Kidney (tissue), 14 donors: ENCODE data around the gene DEPDC5. TPM values are rescaled to one million over a fixed set of nuclear protein-coding genes. Genes with fewer than 3 reads are reported as not detected.

Experiments used
- DNase-seq, 5 donors: peaks; one replicate each; pipeline ENCODE4 v3.0.0-alpha.2; 2013 to 2020
- FAIRE-seq: peaks from 2 replicates; lab custom pipeline; 2012; peaks lifted over from hg19 to GRCh38; lab: Jason Lieb, UNC
- H3K27ac ChIP-seq, 2 donors: one replicate each; pipeline ENCODE4 v1.7.0; 2013; ENCODE audit warnings: low read depth in 2 of 2, low read length in 2 of 2, inconsistent platforms in 1 of 2
- H3K27me3 ChIP-seq: one replicate; pipeline ENCODE4 v1.7.1; 2013; ENCODE audit warnings: low read length, inconsistent platforms; ENCODE audit not compliant: control insufficient read depth, insufficient read depth
- H3K36me3 ChIP-seq, 3 donors: one replicate each; pipeline versions ENCODE4 v1.7.0 to v1.7.1; 2013; ENCODE audit warnings: low read length in 3 of 3, control low read depth in 1 of 3, inconsistent platforms in 1 of 3; ENCODE audit not compliant: insufficient read depth in 3 of 3, control insufficient read depth in 2 of 3
- H3K4me1 ChIP-seq, 3 donors: one replicate each; pipeline versions ENCODE4 v1.7.0 to v1.7.1; 2013; ENCODE audit warnings: low read length in 3 of 3, inconsistent platforms in 1 of 3, low read depth in 1 of 3; ENCODE audit not compliant: control insufficient read depth in 2 of 3, insufficient read depth in 2 of 3
- H3K4me3 ChIP-seq, 3 donors: one replicate each; pipeline versions ENCODE4 v1.7.0 to v1.8.1; 2013; ENCODE audit warnings: low read length in 3 of 3, control low read depth in 1 of 3, inconsistent platforms in 1 of 3
- H3K9ac ChIP-seq, 3 donors: one replicate each; pipeline versions ENCODE4 v1.7.0 to v1.7.1; 2013; ENCODE audit warnings: low read length in 3 of 3, control low read depth in 1 of 3, inconsistent platforms in 1 of 3
- H3K9me3 ChIP-seq, 3 donors: one replicate each; pipeline versions ENCODE4 v1.7.0 to v1.7.1; 2013; ENCODE audit warnings: low read length in 3 of 3, control low read depth in 1 of 3, inconsistent platforms in 1 of 3; ENCODE audit not compliant: control insufficient read depth in 2 of 3, insufficient read depth in 1 of 3
- CTCF ChIP-seq: IDR thresholded peaks from 3 replicates; pipeline ENCODE4 v1.5.1; 2012; ENCODE audit warnings: mild to moderate bottlenecking, moderate library complexity, borderline replicate concordance; ENCODE audit not compliant: insufficient read depth; ENCODE audit errors: extremely low read depth
- intact Hi-C: fragments of 100-400 bp; cut with DNase I; formaldehyde crosslinking; loops from one replicate; pipeline ENCODE4 v1.11.1; 2022
- polyA plus RNA-seq: library from polyadenylated mRNA; stranded (reverse); fragments of 350-450 nt; fragmentation: Illumina TruSeq; extraction: RNeasy Lipid Tissue Mini Kit (QIAGEN cat#74804); gene quantifications from one replicate; pipeline ENCODE4 v1.2.3, GENCODE V29; 2014; ENCODE audit warnings: low read depth, low replicate concordance; ENCODE audit not compliant: insufficient read depth
- total RNA-seq: library from RNA; stranded (reverse); fragmentation: NEBNext Ultra II Directional; extraction: Animal tissue kit (Norgen Biotek cat#: 25700); gene quantifications from one replicate; pipeline ENCODE4 v1.2.1, GENCODE V29; 2021
- donor health status: control.
- donor health status: control.
- donor health status: control.
- donor health status: control.
- donor health status: control.
- donor health status: DM: yes; HTN: yes; CAD: no.
- donor health status: Normal renal cell carcinoma (clear cell type).

The DEPDC5 gene
- total and polyA plus RNA-seq, 2 donors from 2014 or later: 12.1 to 27.3 TPM

- intact Hi-C loops: no loop called here
- peak in 1 of 5 donors; percentile 46 for DNase-seq
These were observed 180.1 kb downstream of the DEPDC5 start for GRCh38 chr22:31933816-31934482.

GRCh38 chr22:31935961-31936635 is 182.3 kb downstream of the DEPDC5 start:
- Histone ChIP-seq H3K4me1 (no peaks in the 10 kb centered on the region), H3K27me3 (no peaks in the 10 kb centered on the region), H3K9me3 (no peaks in the 10 kb centered on the region), H3K9ac (no peak overlapping the region), H3K4me3 (no peak overlapping the region), H3K36me3 (no peaks in the 10 kb centered on the region), H3K27ac (no peak overlapping the region)
- FAIRE-seq (no peak), DNase-seq (no peak)
- no peak for TF ChIP-seq CTCF
- intact Hi-C loops: no loop called here

More at GRCh38 chr22:31933816-31934482, 180.1 kb downstream of the DEPDC5 start:
- Histone ChIP-seq H3K4me1 (peaks cover 0 to 3% (median 0%) of the 10 kb centered on the region in 3 donors), H3K27me3 (no peaks in the 10 kb centered on the region), H3K9me3 (no peaks in the 10 kb centered on the region), H3K36me3 (no peaks in the 10 kb centered on the region), H3K27ac (no peak overlapping the region), H3K9ac (no peak overlapping the region), H3K4me3 (no peak overlapping the region)
- TF ChIP-seq CTCF: no peak
- no peak for FAIRE-seq

GRCh38 chr22:31937341-31937740 is 183.5 kb downstream of the DEPDC5 start:
- H3K27me3 ChIP-seq: no peaks in the 10 kb centered on the region
- H3K4me3 ChIP-seq: no peak overlapping the region
- no peak for DNase-seq
- H3K36me3 ChIP-seq: no peaks in the 10 kb centered on the region
- H3K27ac ChIP-seq: no peak overlapping the region
- TF ChIP-seq CTCF: no peak
- intact Hi-C loops: no loop called here
- no peak for FAIRE-seq
- no peak overlapping the region for H3K9ac ChIP-seq
- no peaks in the 10 kb centered on the region for H3K4me1 ChIP-seq
- H3K9me3 ChIP-seq: no peaks in the 10 kb centered on the region
